Kidney (tissue), 14 donors: ENCODE measurements around the gene ARHGAP22. TPM values are rescaled to one million over a fixed set of nuclear protein-coding genes. Genes with fewer than 3 reads are reported as not detected.

Experiments
- DNase-seq, 5 donors: peaks; one replicate each; pipeline ENCODE4 v3.0.0-alpha.2; 2013 to 2020
- FAIRE-seq: peaks from 2 replicates; lab custom pipeline; 2012; peaks lifted over from hg19 to GRCh38; lab: Jason Lieb, UNC
- H3K27ac ChIP-seq, 2 donors: one replicate each; pipeline ENCODE4 v1.7.0; 2013; ENCODE audit warnings: low read depth in 2 of 2, low read length in 2 of 2, inconsistent platforms in 1 of 2
- H3K27me3 ChIP-seq: one replicate; pipeline ENCODE4 v1.7.1; 2013; ENCODE audit warnings: low read length, inconsistent platforms; ENCODE audit not compliant: control insufficient read depth, insufficient read depth
- H3K36me3 ChIP-seq, 3 donors: one replicate each; pipeline versions ENCODE4 v1.7.0 to v1.7.1; 2013; ENCODE audit warnings: low read length in 3 of 3, control low read depth in 1 of 3, inconsistent platforms in 1 of 3; ENCODE audit not compliant: insufficient read depth in 3 of 3, control insufficient read depth in 2 of 3
- H3K4me1 ChIP-seq, 3 donors: one replicate each; pipeline versions ENCODE4 v1.7.0 to v1.7.1; 2013; ENCODE audit warnings: low read length in 3 of 3, inconsistent platforms in 1 of 3, low read depth in 1 of 3; ENCODE audit not compliant: control insufficient read depth in 2 of 3, insufficient read depth in 2 of 3
- H3K4me3 ChIP-seq, 3 donors: one replicate each; pipeline versions ENCODE4 v1.7.0 to v1.8.1; 2013; ENCODE audit warnings: low read length in 3 of 3, control low read depth in 1 of 3, inconsistent platforms in 1 of 3
- H3K9ac ChIP-seq, 3 donors: one replicate each; pipeline versions ENCODE4 v1.7.0 to v1.7.1; 2013; ENCODE audit warnings: low read length in 3 of 3, control low read depth in 1 of 3, inconsistent platforms in 1 of 3
- H3K9me3 ChIP-seq, 3 donors: one replicate each; pipeline versions ENCODE4 v1.7.0 to v1.7.1; 2013; ENCODE audit warnings: low read length in 3 of 3, control low read depth in 1 of 3, inconsistent platforms in 1 of 3; ENCODE audit not compliant: control insufficient read depth in 2 of 3, insufficient read depth in 1 of 3
- CTCF ChIP-seq: IDR thresholded peaks from 3 replicates; pipeline ENCODE4 v1.5.1; 2012; ENCODE audit warnings: mild to moderate bottlenecking, moderate library complexity, borderline replicate concordance; ENCODE audit not compliant: insufficient read depth; ENCODE audit errors: extremely low read depth
- intact Hi-C: fragments of 100-400 bp; cut with DNase I; formaldehyde crosslinking; loops from one replicate; pipeline ENCODE4 v1.11.1; 2022
- polyA plus RNA-seq: library from polyadenylated mRNA; stranded (reverse); fragments of 350-450 nt; fragmentation: Illumina TruSeq; extraction: RNeasy Lipid Tissue Mini Kit (QIAGEN cat#74804); gene quantifications from one replicate; pipeline ENCODE4 v1.2.3, GENCODE V29; 2014; ENCODE audit warnings: low read depth, low replicate concordance; ENCODE audit not compliant: insufficient read depth
- total RNA-seq: library from RNA; stranded (reverse); fragmentation: NEBNext Ultra II Directional; extraction: Animal tissue kit (Norgen Biotek cat#: 25700); gene quantifications from one replicate; pipeline ENCODE4 v1.2.1, GENCODE V29; 2021
- donor health status: control.
- donor health status: control.
- donor health status: control.
- donor health status: control.
- donor health status: control.
- donor health status: DM: yes; HTN: yes; CAD: no.
- donor health status: Normal renal cell carcinoma (clear cell type).

ARHGAP22 gene
- total and polyA plus RNA-seq, 2 donors from 2014 or later: 0.62 to 6.6 TPM

- no peak for FAIRE-seq
- intact Hi-C loops: no loop called here
- TF ChIP-seq CTCF: no peak
These were observed 138.1 kb downstream of the ARHGAP22 start for GRCh38 chr10:48466611-48467240.

GRCh38 chr10:48465860-48466521, 138.9 kb downstream of the ARHGAP22 start:
- Histone ChIP-seq H3K27me3 (no peaks in the 10 kb centered on the region), H3K9ac (no peak overlapping the region), H3K9me3 (no peaks in the 10 kb centered on the region), H3K27ac (no peak overlapping the region), H3K4me3 (no peak overlapping the region), H3K36me3 (no peaks in the 10 kb centered on the region), H3K4me1 (peaks cover 0 to 4% (median 0%) of the 10 kb centered on the region in 3 donors)
- no peak for FAIRE-seq
- intact Hi-C loops: no loop called here
- peak in 3 of 5 donors; percentile 31 to 60 (median 54) for DNase-seq
- no peak for TF ChIP-seq CTCF

More at GRCh38 chr10:48466611-48467240, 138.1 kb downstream of the ARHGAP22 start:
- Histone ChIP-seq H3K4me3 (no peak overlapping the region), H3K27me3 (no peaks in the 10 kb centered on the region), H3K27ac (no peak overlapping the region), H3K9me3 (no peaks in the 10 kb centered on the region), H3K36me3 (no peaks in the 10 kb centered on the region), H3K4me1 (peaks cover 0 to 4% (median 0%) of the 10 kb centered on the region in 3 donors), H3K9ac (no peak overlapping the region)
- DNase-seq: peak in 4 of 5 donors; percentile 38 to 70 (median 66)

- Histone ChIP-seq H3K9me3 (no peaks in the 10 kb centered on the region), H3K4me3 (no peak overlapping the region), H3K27me3 (no peaks in the 10 kb centered on the region), H3K36me3 (no peaks in the 10 kb centered on the region), H3K27ac (no peak overlapping the region), H3K4me1 (peaks cover 0 to 4% (median 0%) of the 10 kb centered on the region in 3 donors), H3K9ac (no peak overlapping the region)
- intact Hi-C loops: no loop called here
- no peak for FAIRE-seq
- DNase-seq: peak; percentile 48 to 72 (median 63)
- TF ChIP-seq CTCF: no peak
These were observed 139.8 kb downstream of the ARHGAP22 start for GRCh38 chr10:48464871-48465736.
